HFFc6 (cell line): ENCODE measurements around the gene BMERB1. TPM values are rescaled to one million over a fixed set of nuclear protein-coding genes. Genes with fewer than 3 reads are reported as not detected.
"Not testable (repeated sequence)": the region's sequence is repeated elsewhere in the genome, so short reads cannot be mapped to it uniquely, and the experiment has no call there.

Experiments
- DNase-seq: peaks from one replicate; pipeline ENCODE4 v3.0.0-alpha.2; 2018
- H3K27ac Mint-ChIP-seq: 2 replicates; pipeline ENCODE4 v1.8.0; 2020; ENCODE audit warnings: mild to moderate bottlenecking, mixed read lengths
- H3K27me3 Mint-ChIP-seq: 2 replicates; pipeline ENCODE4 v1.8.0; 2021; ENCODE audit warnings: mild to moderate bottlenecking, moderate library complexity, mixed read lengths; ENCODE audit not compliant: insufficient read depth
- H3K36me3 Mint-ChIP-seq: 2 replicates; pipeline ENCODE4 v1.8.0; 2021; ENCODE audit warnings: low read depth, mixed read lengths
- H3K4me1 Mint-ChIP-seq: 2 replicates; pipeline ENCODE4 v1.8.0; 2020; ENCODE audit warnings: low read depth, mixed read lengths
- H3K4me3 Mint-ChIP-seq: 2 replicates; pipeline ENCODE4 v1.8.0; 2020; ENCODE audit warnings: mild to moderate bottlenecking, moderate library complexity, mixed read lengths
- H3K9me3 Mint-ChIP-seq: 2 replicates; pipeline ENCODE4 v1.8.0; 2020; ENCODE audit warnings: mild to moderate bottlenecking, mixed read lengths
- total RNA-seq, 6 experiments: library from RNA; stranded (reverse); fragmentation: NEBNext Ultra II Directional; extraction: Animal tissue kit (Norgen Biotek cat#: 25700); gene quantifications; 2 replicates in 1 of 6; 3 replicates in 5 of 6; pipeline ENCODE4 v1.2.3, GENCODE V29; 2021
- TF ChIP-seq, protein P1 (sequence below): fragments of 200-600 bp; sonication (generic); IDR thresholded peaks from 2 replicates; pipeline ENCODE4 v1.5.0; 2021; ENCODE audit warnings: antibody characterized with exemption, mild to moderate bottlenecking

The BMERB1 gene
- total RNA-seq, 6 experiments from 2014 or later, result 24.3 to 35.1 (median 29.9) TPM

DNA sequence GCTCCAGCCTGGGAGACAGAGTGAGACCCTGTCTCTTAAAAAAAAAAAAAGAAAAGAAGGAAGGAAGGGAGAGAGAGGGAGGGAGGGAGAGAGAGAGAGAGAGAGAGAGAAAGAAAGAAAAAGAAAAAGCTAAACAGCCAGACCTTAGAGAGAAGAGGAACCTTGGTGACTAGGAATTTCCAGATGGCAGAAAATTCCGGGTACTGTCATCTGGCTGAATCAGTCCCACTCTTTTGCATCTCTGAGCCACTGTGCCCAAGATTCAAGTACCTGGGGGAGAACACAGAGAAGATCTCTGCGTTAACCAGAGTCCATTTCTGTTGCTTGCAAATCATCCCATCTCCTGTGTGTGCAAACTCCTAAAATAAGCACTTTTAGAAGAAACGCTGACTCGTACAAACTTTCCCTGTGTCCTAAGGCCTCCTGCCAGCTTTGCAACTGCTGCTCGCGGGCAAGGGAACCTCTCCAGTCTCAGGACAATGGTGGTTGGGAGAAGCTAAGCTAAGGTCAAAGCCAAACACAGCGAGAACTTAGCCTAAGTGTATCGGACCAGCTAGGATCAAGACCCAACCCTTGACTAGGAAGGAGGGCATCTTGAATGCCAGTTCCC, 18.0 kb downstream of the BMERB1 start:
- Mint-ChIP-seq H3K9me3 (no peaks in the 10 kb centered on the region), H3K4me3 (no peak overlapping the region), H3K27ac (no peak overlapping the region), H3K4me1 (peaks cover 7% of the 10 kb centered on the region), H3K36me3 (peaks cover 4% of the 10 kb centered on the region), H3K27me3 (peaks cover 1% of the 10 kb centered on the region; the same call in 1 of the 2 replicates)
- TF ChIP-seq, protein P1, sequence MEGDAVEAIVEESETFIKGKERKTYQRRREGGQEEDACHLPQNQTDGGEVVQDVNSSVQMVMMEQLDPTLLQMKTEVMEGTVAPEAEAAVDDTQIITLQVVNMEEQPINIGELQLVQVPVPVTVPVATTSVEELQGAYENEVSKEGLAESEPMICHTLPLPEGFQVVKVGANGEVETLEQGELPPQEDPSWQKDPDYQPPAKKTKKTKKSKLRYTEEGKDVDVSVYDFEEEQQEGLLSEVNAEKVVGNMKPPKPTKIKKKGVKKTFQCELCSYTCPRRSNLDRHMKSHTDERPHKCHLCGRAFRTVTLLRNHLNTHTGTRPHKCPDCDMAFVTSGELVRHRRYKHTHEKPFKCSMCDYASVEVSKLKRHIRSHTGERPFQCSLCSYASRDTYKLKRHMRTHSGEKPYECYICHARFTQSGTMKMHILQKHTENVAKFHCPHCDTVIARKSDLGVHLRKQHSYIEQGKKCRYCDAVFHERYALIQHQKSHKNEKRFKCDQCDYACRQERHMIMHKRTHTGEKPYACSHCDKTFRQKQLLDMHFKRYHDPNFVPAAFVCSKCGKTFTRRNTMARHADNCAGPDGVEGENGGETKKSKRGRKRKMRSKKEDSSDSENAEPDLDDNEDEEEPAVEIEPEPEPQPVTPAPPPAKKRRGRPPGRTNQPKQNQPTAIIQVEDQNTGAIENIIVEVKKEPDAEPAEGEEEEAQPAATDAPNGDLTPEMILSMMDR, result no peak
- no peak for DNase-seq

DNA sequence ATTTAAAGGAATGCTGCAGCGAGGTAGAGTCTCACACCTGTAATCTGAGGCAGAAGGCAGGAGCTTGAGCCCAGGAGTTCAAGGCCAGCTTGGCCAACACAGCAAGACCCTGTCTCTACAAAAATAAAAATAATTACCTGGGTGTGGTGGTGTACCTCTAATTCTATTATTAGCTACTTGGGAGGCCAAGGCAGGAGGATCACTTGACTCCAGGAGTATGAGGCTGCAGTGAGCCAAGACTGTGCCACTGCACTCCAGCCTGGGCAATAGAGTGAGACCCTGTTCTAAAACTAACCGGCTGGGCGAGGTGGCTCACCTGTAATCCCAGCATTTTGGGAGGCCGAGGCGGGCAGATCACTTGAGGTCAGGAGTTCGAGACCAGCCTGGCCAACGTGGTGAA, 18.9 kb downstream of the BMERB1 start:
- DNase-seq, H3K4me3 Mint-ChIP-seq, H3K4me1 Mint-ChIP-seq, H3K27me3 Mint-ChIP-seq, H3K36me3 Mint-ChIP-seq, H3K9me3 Mint-ChIP-seq, H3K27ac Mint-ChIP-seq: not testable (repeated sequence)

DNA sequence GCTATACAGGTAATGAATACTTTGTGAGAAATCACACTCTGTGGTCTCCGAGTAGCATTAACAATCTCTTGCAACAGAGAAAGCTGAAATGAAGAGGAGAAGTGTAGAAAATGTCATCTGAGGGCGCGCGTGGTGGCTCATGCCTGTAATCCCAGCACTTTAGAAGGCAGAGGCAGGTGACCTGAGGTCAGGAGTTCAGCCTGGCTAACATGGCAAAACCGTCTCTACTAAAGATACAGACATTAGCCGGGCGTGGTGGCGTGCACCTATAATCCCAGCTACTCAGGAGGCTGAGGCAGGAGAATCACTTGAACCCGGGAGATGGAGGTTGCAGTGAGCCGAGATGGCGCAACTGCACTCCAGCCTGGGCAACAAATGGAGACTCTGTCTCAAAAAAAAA, 20.5 kb downstream of the BMERB1 start:
- not testable (repeated sequence) for H3K36me3 Mint-ChIP-seq, DNase-seq, H3K4me3 Mint-ChIP-seq, H3K9me3 Mint-ChIP-seq, H3K27ac Mint-ChIP-seq, H3K27me3 Mint-ChIP-seq
- H3K4me1 Mint-ChIP-seq, result peaks cover 17% of the 10 kb centered on the region

DNA sequence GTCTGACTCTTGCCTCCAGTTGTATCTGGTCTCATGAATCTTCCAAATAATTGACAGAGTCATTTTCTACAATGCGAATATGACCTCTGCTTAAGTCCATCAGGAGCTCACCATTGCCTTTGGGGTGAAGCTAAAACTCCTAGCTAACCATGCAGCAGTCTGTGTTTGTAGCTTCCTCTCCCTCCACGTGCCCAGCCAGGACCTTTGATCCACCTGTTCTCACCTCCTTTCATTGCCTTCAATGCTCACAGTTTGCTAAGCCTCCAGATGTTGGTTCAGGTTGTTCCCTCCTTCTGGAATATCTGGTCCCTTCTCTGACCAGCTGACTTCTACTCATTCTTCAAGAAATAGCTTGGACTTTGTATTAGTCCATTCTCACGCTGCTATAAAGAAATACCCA, 23.0 kb downstream of the BMERB1 start:
- TF ChIP-seq, protein P1, result no peak
- DNase-seq, result no peak
- Mint-ChIP-seq H3K27me3 (peaks cover 3% of the 10 kb centered on the region; the same call in 1 of the 2 replicates), H3K36me3 (no peaks in the 10 kb centered on the region), H3K4me1 (peaks cover 25% of the 10 kb centered on the region), H3K4me3 (no peak overlapping the region), H3K27ac (no peak overlapping the region), H3K9me3 (no peaks in the 10 kb centered on the region)

DNA sequence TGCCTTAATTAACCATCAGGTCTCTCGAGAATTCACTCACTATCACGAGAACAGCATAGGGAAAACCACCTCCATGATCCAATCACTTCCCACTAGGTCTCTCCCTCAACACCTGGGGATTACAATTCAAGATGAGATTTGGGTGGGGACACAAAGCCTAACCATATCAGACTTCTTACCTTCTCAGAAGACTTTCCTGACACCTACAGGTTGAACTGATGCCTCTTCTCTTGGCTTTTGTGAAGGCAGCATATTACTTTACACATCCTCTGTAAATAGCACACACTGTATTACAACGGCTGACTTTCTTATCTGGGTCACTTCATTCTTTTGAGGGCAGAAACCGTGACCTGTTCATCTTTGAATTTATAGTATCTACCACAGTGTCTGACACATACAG, 23.6 kb downstream of the BMERB1 start:
- H3K36me3 Mint-ChIP-seq, result no peaks in the 10 kb centered on the region
- TF ChIP-seq, protein P1, result no peak
- no peak overlapping the region for H3K4me3 Mint-ChIP-seq
- H3K9me3 Mint-ChIP-seq, result no peaks in the 10 kb centered on the region
- no peak for DNase-seq
- no peak overlapping the region for H3K27ac Mint-ChIP-seq
- H3K27me3 Mint-ChIP-seq, result peaks cover 3% of the 10 kb centered on the region; the same call in 1 of the 2 replicates
- H3K4me1 Mint-ChIP-seq, result peaks cover 30% of the 10 kb centered on the region

DNA sequence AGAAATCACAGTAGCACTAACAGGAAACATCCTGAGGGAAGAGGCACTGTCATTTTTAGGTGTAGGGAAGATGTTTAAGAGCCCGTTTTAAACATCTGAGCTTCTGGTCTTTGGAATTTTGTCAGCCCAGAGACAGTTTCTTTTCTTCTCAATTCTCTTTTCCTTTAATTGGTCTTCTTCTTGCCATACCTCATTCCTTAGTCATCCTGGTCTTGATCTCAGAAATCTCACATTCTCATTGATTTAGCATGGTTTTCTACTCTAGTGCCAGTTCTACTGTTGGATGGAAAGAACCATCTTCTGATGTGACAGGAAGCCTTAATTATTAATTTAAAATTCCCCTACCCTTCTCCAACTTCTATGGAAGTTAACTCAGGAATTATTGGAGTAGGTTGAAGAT, 25.4 kb downstream of the BMERB1 start:
- Mint-ChIP-seq H3K9me3 (no peaks in the 10 kb centered on the region), H3K36me3 (no peaks in the 10 kb centered on the region), H3K4me1 (peaks cover 23% of the 10 kb centered on the region), H3K27ac (no peak overlapping the region; the same call in 1 of the 2 replicates), H3K4me3 (no peak overlapping the region), H3K27me3 (peaks cover 3% of the 10 kb centered on the region; the same call in 1 of the 2 replicates)
- TF ChIP-seq, protein P1, result no peak
- no peak for DNase-seq
